AG04449 (cell line): ENCODE measurements around the gene GABBR2.

Experiments
- CTCF ChIA-PET: fragments of 350-600 bp; formaldehyde crosslinking; extraction: SDS; loops from one replicate; lab custom pipeline; 2021; ENCODE audit warnings: antibody characterized with exemption; lab: Yijun Ruan, JAX
- POLR2A ChIA-PET: fragments of 400-600, 350-600 bp; formaldehyde crosslinking; extraction: SDS; loops from one replicate; lab custom pipeline; 2020; ENCODE audit warnings: antibody characterized with exemption, inconsistent platforms; lab: Yijun Ruan, JAX
- DNase-seq: peaks from one replicate; pipeline ENCODE4 v3.0.0-alpha.2; 2010; ENCODE audit warnings: low read depth, low spot score
- H3K4me3 ChIP-seq: 2 replicates; pipeline ENCODE4 v1.5.1; 2011; ENCODE audit warnings: low read depth, mild to moderate bottlenecking, control low read depth, low read length
- CTCF ChIP-seq: IDR thresholded peaks from one replicate; pipeline ENCODE4 v1.5.1; 2011; ENCODE audit warnings: mild to moderate bottlenecking, moderate library complexity, low read length, control low read depth, inconsistent platforms; ENCODE audit not compliant: insufficient read depth; ENCODE audit errors: missing control alignments

GABBR2 gene

GRCh38 chr9:98576859-98577258 is 131.9 kb downstream of the GABBR2 start:
- CTCF ChIA-PET, result no interaction called here
- POLR2A ChIA-PET, result no interaction called here
- H3K4me3 ChIP-seq, result no peak overlapping the region
- no peak for TF ChIP-seq CTCF
- DNase-seq, result no peak

DNA sequence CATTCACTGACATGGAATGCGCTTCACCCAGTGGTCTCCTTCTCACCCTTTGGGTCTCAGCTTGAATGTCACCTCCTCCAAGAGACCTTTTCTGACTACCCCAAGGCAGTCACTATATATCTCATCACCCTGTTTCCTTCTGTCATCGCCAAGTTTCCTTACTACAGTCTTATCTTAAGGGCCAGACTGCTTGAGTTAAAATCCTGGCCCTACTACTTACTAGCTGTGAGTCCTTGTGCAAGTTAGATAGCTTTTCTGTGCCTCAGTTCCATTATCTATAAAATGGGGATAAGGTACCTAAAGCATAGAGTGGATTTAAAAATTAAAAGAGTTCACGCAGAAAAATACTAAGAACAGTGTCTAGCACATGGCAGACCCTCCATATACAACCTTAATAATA is 132.4 kb downstream of the GABBR2 start:
- no peak for TF ChIP-seq CTCF
- no peak overlapping the region for H3K4me3 ChIP-seq
- POLR2A ChIA-PET, result no interaction called here
- DNase-seq, result no peak
- CTCF ChIA-PET, result no interaction called here

GRCh38 chr9:98575379-98576346 is 133.1 kb downstream of the GABBR2 start:
- POLR2A ChIA-PET, result interaction anchor here (0.6 kb wide), 1 partner anchor 24 kb away, joined by 3 read pairs; no protein-coding TSS in a partner anchor

GRCh38 chr9:98573749-98574278 is 134.9 kb downstream of the GABBR2 start:
- no peak for DNase-seq
- no peak for TF ChIP-seq CTCF
- H3K4me3 ChIP-seq, result no peak overlapping the region
- POLR2A ChIA-PET, result no interaction called here
- CTCF ChIA-PET, result interaction anchor here (1.2 kb wide), 1 partner anchor 24 kb away, joined by 3 read pairs; no protein-coding TSS in a partner anchor

More at GRCh38 chr9:98575379-98576346, 133.1 kb downstream of the GABBR2 start:
- no peak for DNase-seq
- no peak for TF ChIP-seq CTCF
- H3K4me3 ChIP-seq, result no peak overlapping the region
- CTCF ChIA-PET, result no interaction called here

- H3K4me3 ChIP-seq, result no peak overlapping the region
- TF ChIP-seq CTCF, result no peak
- ChIA-PET CTCF (no interaction called here), POLR2A (no interaction called here)
- no peak for DNase-seq
These were observed 135.9 kb downstream of the GABBR2 start for GRCh38 chr9:98572796-98573195.

DNA sequence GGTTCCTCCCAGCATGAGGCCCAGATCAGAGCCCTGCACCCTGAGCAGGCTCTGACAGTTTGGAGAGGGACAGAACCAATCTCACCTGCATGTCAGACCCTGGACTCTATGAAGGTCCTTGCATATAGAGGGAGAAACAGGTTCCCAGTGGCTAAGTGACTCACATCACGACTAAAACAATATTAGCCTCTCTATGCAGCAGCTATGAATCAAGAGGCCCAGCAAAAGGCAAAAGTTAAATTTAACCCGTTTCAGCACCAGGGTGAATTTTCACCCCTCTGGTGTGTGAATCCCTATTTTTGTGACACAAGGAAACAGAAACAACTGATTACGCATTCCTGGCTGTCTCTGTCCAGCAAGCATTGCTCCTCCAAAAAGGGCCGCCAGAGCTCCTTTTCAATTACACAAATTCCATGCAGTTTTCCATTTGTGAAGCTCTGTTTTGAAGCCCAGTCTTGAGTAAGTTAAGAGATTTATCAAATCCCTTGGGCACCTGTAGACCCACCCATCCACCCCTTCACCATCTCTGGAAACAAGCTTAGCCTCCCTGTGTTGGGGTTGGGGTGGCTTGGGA is 136.6 kb downstream of the GABBR2 start:
- no peak for TF ChIP-seq CTCF
- CTCF ChIA-PET, result no interaction called here

More for the DNA sequence above, 136.6 kb downstream of the GABBR2 start:
- DNase-seq, result no peak
- POLR2A ChIA-PET, result no interaction called here
- no peak overlapping the region for H3K4me3 ChIP-seq
